Endothelial cell of coronary artery (primary cell): ENCODE measurements around the gene NLRP5. TPM values are rescaled to one million over a fixed set of nuclear protein-coding genes. Genes with fewer than 3 reads are reported as not detected.

Source experiments
- total RNA-seq: library from RNA; depleted of rRNA; stranded (reverse); fragments of >200 nt; gene quantifications from 2 replicates; pipeline ENCODE4 v1.2.3, GENCODE V29; 2014

Gene NLRP5
- total RNA-seq, result not detected in 2 replicates

GRCh38 chr19:55986487-55986886, at the start of gene NLRP5:
TSS of gene NLRP5 (plus strand) at chr19:55986775.

DNA sequence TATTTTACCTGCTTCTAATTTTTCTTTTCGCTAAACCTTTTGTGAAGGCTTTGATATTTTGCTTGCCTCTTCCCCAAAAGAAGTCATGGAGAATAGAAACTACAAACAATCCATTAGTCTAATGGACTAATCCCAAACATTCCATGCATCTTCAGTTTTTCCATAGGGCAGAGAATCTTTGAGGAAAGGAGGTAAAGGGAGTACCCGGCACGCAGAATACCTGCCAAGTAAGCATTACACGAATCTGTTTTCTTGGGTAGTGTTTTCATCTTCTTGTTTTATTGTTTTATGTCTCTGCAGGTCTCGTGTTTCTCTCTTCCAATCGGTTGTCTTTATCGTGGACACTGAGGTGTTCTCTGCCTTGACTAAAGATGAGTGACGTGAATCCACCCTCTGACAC, 39.0 kb upstream of the NLRP5 start, which contains the start of gene NLRP8:
Gene NLRP8, plus strand, starts transcription at position 301 of the 400 bp plus-strand sequence.

Other genes starting within 250 kb of the NLRP5 start
- gene NLRP9, start 248.4 kb upstream of the NLRP5 start, total RNA-seq, result not detected in 2 replicates
- gene RFPL4A, start 227.7 kb upstream of the NLRP5 start, total RNA-seq, result 0.36 TPM in 1 of 2 replicates, not detected in the other
- not detected in 2 replicates for gene RFPL4AL1, start 217.7 kb upstream of the NLRP5 start, total RNA-seq
- not detected in 2 replicates for gene NLRP11, start 154.8 kb upstream of the NLRP5 start, total RNA-seq
- gene NLRP4, start 150.2 kb upstream of the NLRP5 start, total RNA-seq, result not detected in 2 replicates
- gene NLRP13, start 54.4 kb upstream of the NLRP5 start, total RNA-seq, result not detected in 2 replicates
- not detected in 2 replicates for gene NLRP8, start 38.9 kb upstream of the NLRP5 start, total RNA-seq
- gene ZNF787, start 134.5 kb downstream of the NLRP5 start, total RNA-seq, result 31.5 and 34.1 TPM in 2 replicates
- 10.2 and 16.2 TPM in 2 replicates for gene ZNF444, start 154.5 kb downstream of the NLRP5 start, total RNA-seq
- not detected in 2 replicates for gene GALP, start 189.2 kb downstream of the NLRP5 start, total RNA-seq
- gene ZSCAN5B, start 211.0 kb downstream of the NLRP5 start, total RNA-seq, result not detected in 2 replicates
- gene ZSCAN5C, start 215.5 kb downstream of the NLRP5 start, total RNA-seq, result not detected in 2 replicates